Activated naive CD4-positive, alpha-beta T cell treated with Interleukin-2 at 50 U/mL for 16 hours (primary cell): ENCODE data around the gene OSBPL6.
A peak's percentile ranks its signal among the peaks of the same experiment; 100 is the strongest.

Source experiments
- DNase-seq: peaks from one replicate; pipeline ENCODE4 v3.0.0-alpha.2; 2020

Gene OSBPL6

DNA sequence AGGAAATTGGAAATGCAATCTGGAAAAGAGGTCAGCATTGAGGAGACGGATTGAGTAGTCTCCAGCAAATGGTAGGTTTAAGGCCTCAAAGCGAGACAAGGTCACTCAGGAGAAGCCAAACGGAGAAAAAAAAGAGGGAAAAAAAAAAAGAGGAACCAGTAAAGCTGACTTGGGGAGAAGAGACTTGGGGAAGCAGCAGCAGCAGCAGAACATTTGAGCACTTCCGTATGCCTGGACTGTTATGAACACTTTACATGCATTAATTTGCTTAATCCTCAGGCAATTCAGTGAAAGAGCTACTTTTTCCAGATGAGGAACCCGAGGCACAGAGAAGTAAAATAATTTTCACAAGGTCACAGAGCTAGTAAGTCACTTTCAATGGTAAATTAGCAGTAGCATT is 81.3 kb downstream of the OSBPL6 start:
- no peak for DNase-seq

DNA sequence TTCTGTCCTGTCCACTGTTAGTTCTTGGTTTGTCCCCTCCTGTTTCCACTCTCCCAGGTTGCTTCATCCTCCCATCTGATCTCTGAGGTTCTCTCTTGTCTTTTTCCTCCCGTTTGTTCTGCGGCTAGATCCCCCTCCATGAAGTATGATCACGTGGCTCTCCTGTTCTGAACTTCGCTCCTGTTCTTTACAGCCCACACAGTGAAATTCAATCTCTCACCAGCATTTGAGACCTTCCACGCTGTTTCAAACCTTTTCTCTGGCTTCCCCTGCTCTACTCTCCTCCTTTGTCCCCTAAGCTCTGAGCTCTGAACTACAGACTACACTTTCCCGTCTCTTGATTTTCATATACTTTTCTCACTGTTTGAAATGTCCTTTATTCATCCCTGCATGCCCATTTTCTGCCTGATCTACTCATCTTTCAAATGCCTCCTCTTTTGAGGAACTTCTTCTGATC is 83.5 kb downstream of the OSBPL6 start:
- DNase-seq, result no peak

DNA sequence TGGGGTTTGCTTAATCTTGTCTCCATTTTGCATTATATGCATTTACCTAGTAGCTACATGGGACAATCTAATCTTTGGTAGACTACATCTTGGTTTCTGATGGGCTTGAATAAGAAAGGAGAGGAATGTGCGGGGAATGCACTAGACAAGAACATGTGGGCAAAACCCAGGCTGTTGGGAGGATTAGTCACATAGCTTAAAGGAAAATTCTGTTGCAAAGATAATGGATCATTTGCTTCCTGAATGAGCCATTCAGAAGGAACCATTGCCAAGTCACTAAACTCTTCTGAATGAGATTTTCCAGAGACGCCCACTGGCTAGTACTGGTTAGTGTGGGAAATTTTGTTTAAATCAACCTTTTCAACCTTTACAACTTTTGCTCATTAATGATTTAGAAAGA is 84.8 kb downstream of the OSBPL6 start:
- DNase-seq, result no peak

DNA sequence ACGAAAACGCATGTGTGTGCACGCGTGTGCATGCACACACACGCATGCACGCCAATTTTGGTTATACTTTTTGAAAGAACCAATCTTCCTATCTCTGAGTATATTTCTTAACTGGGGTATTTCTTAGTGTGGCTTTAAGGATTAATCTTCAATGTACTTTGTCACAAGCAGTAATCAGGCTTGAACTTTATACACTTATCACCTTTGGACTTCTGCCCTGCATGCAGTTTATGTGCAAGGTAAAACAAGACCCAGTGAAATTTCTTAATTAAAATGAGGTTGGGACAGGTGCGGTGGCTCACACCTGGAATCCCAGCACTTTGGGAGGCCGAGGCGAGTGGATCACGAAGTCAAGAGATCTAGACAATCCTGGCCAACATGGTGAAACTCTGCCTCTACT is 85.3 kb downstream of the OSBPL6 start:
- no peak for DNase-seq

DNA sequence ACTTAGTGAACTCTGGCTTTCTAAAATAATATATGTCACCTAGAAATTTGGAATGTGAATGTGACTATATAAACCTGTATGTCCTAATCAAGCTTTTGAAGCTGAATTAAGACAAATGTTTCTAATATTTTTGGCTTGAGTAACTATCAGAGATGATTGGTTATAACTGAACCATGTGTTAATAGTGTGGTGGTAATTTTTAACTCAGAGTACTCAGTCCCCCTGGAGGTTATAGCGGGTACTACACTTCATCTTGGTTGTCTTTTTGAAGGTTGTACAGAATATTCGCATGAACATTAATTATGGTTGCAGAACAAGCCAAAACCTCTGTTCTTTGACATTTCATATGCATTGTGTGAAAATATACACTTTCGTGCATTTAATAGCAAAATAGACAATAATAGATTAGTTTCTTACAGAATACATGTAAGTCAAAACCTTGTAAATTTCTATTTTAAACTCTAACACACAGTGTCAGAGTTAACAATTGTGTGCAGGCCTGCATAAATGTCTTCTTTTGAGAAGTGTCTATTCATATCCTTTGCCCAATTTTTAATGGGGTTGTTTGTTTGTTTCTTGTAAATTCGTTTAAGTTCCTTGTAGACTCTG is 86.0 kb downstream of the OSBPL6 start:
- DNase-seq, result no peak

DNA sequence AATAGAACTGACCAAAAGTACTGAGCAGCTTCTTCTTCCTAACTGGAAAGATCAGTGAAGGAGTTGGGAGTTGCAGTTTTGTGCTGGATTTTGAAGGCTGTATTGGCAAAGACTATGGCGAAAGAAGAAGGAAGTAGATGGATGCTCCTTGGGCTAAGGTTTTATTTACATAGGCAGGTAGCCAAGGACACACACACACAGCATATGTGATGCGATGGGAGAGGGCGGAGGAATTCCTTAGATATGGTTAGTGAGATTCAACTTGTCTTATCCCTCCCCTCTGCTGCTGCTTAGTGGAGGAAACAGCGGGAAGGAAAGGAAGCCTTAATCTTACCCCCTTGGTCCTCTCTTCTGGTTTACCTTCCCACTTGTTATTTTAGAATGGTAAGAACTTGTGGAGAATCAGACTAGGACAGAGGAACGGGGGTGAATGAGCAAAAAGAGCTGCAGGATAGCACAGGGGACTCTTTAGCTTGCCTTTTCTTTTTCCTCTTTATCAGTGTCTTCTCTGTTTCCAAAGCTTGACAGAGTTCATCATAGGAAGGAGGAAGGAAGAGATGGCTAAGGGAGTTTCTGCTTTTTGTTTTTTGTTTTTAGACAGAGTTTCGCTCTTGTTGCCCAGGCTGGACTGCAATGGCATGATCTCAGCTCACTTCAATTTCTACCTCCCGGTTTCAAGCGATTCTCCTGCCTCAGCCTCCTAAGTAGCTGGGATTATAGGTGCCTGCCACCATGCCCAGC is 87.9 kb downstream of the OSBPL6 start:
- DNase-seq, result no peak

DNA sequence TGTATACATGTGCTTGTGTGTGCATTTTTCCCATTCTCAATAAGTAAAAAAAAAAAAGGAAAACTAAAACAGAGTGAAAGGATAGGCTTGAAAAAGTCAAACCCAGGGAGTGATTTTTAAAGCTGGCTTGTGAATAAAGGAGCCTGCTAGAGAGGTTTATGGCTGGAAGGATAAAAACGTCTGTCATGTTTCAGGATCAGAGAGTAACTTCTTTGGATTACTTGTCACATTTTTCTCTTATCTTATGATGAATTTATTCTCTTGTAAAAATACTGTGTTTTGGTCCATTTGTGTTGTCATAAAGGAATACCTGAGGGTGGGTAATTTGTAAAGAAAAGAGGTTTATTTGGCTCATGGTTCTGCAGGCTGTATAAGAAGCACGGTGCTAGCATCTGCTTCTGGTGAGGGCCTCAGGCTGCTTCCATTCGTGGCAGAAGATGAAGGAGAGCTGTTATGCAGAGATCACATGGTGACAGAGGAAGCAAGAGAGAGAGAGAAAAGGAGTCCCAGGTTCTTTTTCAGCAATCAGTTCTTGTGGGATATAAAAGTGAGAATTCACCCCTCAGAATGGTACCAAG is 89.1 kb downstream of the OSBPL6 start:
- DNase-seq, result no peak

DNA sequence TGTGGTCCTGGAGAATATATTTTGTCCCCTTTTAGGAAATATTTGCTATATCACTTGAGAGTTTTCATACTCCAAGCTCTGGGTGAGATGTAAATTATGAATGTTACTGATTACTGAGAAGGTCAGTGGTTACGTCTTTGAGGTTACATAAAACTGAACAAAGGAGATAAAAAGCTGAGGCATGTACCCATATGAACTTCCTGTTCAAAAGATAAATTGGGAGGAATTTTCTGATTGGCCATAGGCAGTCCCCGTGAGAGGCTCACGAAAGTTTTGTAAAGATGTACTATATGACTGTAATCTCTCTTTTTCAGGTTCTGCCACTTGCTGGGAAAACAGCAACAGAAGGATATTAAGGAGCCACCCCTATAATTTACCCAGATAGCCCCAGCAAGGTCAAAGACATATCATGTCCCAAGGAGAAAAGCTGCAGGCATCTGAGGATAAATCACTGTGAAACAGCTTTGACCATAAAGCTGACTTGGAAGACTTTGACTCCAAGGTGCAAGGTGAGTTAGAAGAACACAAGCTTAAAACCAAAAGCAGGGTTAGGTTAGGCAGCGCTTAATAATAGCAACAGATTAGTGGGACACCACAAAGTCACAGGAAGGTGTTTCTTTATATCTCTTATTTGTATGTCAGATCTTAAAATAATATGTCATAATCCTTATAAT is 90.4 kb downstream of the OSBPL6 start:
- no peak for DNase-seq

DNA sequence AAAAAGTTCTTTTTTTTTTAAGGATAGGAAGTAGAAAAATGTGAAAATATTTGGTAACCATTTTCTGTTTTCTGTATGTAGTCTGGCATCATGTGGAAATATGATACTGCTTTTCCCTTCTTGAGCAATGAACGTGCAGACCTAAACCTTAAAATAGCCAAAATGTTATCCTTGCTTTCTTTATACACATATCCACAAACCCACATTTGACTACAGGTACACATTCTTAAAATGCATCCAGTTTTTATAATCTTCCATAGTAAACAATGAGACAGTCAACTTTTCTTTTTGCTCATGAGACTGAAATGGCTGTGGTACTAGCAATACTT is 90.9 kb downstream of the OSBPL6 start:
- DNase-seq, result no peak

DNA sequence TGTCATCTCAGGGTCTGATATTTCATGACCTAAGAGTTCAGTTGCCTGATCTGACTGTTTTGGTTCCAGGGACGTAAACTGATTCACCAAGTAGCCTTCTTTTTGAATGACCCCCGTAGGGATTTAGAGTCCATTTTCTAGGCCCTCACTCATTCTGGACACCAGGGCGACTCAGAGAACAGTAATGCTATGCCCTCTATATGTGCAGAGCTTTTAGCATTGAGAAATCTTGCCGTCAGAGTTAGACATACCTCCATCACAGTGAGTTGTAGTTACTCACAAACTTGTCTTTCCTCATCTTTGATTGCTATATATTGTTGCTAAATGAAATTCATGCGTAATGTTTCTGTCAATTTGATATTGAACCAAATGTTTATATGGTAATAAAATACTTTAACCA is 92.3 kb downstream of the OSBPL6 start:
- no peak for DNase-seq

DNA sequence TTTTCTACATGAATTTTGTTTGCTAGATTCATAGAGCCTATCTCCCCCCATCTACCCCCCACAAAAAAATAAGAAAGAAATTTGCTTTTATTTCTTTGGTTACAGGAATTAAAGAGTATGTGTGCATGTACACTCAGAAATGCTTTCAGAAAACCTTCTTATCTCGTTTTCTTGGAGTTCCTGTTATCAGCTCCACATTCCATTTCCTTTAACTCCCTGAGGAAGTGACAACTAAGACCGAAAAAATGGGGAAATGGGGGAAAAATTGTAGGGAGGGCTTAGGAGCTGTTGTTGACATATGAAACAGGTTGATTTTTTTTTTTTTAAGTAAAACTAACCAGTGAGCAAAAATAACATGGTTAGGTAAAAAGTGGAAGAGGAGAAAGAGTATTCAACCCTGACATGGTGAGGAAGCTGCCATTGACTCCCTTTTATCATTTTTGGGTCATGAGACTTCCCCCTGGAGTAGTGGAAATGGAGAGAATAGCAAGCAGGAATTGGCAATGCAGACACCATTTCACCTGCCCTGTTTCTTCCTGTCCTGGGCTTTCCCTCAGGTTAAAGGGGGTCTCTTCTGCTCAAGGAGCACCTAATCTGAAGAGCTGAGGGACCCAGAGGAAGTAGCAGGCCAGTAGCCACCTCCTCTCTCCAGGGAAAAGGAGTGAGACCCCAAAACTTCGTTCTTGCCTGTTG is 93.5 kb downstream of the OSBPL6 start:
- DNase-seq, result no peak

DNA sequence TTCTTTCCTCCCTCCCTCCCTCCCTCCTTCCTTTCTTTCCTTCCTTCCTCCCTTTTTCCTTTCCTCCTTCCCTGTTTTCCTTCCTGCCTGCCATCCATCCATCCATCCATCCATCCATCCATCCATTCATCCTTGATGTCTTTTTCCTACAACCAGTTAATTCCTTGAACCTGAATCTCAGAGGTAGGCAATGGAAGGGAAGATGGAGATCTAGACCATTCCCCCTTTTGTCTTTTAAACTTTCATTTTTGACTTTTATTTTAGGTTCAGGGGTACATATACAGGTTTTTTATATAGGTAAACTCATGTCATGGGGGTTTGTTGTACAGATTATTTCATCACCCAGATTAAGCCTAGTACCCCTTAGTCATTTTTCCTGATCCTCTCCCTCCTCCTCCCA is 97.4 kb downstream of the OSBPL6 start:
- no peak for DNase-seq

DNA sequence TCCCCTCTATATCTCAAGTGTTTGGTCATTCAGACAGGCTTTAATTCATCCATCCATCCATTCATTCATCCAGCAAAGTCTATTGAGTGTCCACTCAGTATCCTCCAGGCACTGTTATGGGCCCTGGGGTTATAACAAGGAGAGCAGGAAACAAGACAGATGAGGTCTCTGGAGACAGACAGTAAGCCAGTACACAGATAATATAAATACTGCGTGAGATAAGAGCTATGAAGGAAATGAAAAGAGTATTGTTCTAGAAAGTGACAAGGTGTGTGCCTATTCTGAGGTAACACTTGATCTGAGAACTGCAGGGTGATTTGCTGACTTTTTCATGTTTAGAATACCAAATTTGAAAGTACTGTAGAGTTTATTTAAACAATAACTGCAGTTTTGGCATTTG is 98.3 kb downstream of the OSBPL6 start:
- no peak for DNase-seq

DNA sequence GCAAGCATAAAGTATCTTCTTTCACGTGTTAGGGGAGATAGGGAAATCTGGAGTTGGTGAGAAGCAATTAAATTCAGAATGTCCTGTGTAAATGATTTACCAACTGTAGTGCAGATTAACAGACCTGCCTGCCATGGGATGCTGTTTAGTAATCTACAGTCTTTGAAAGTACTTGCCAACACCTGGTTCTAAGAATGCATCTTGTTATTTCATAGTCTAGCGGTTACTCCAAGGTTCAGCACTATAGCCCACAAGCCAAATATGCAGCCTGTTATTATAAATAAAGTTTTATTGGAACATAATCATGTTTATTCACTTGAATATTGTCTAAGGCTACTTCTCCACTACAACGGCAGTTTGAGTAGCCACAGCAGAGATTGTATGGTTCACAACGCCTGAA is 100.8 kb downstream of the OSBPL6 start:
- no peak for DNase-seq

DNA sequence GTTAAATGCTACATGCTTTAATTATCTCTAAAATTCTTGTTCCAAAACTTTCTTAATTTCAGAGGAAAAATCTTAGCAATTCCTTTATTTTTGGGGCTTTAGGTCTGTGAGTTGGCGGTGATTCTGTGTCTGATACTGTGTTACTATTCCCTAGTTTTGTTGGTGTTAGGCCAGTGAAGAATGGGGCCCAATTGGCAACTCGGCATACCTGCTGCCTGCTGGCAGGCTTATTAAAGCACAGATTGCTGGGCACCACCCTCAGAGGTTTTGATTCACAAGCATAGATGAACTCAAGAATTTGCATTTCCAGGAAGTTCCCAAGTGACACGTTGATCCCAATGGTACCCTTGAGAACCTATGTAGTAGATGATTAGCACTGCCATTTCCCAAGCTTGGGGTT is 101.6 kb downstream of the OSBPL6 start:
- DNase-seq, result no peak

DNA sequence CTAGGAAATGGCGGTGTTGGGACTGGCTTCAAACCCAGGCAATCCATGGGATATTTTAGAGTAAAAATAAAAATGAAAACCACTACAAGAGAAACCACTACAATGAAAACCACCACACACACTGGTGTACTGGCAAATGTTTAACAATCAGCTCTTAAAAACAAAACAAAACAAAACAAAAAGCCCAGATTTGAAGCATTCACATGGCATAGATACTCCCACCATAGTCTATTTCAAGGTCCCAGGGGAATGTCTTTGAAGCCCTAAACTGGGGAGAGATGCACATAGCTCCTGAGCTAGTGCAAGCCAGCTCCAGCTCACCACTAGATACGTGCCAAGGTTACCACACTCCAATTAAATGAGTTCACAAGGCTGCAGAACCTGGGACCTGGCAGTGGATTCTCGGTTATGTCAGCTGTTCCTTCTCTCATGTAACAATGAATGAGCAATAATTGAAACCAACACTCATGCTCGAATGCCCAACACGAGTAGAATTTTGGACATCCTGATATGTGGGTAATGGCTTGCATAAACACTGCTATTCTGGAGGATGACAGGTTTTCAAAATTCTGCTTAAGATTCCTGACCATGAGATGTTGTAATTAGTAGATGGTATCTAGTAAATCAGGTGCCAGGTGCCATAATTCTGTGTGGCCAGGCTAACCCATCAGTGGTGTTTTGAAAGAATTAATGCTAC is 102.2 kb downstream of the OSBPL6 start:
- DNase-seq, result no peak

DNA sequence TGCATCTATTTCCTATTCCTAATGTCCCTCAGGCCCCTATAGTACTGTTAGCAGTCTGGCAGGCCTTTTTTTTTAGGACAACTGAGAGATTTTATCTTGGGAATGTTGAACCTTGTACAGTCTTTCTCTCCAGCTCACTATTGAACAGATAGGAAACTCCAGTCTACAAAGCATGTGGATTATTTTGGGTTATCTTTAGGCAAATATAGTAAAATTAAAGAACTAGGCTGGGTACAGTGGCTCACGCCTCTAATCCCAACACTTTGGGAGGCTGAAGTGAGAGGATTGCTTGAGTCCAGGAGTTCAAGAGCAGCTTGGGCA is 102.7 kb downstream of the OSBPL6 start:
- DNase-seq, result no peak

DNA sequence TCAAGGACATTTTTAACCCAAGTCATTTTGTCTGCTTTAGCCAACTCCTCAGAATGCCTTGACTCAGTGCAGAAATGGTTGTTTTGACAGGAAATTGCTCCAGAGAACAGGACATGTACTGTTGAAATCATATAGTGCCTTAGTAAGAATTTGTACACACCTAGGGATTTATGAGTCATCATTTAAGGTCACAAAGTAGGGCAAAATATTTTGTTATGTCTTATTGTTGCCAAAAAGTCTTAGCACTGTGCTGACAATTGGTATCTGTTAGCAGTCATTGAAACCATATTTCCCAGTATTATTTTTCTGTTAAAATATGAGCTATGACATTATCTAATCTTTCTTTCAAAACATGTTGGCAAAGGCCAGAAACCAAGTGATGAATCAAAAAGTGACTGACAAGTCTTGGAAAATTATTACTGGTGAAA is 104.5 kb downstream of the OSBPL6 start:
- DNase-seq, result no peak

DNA sequence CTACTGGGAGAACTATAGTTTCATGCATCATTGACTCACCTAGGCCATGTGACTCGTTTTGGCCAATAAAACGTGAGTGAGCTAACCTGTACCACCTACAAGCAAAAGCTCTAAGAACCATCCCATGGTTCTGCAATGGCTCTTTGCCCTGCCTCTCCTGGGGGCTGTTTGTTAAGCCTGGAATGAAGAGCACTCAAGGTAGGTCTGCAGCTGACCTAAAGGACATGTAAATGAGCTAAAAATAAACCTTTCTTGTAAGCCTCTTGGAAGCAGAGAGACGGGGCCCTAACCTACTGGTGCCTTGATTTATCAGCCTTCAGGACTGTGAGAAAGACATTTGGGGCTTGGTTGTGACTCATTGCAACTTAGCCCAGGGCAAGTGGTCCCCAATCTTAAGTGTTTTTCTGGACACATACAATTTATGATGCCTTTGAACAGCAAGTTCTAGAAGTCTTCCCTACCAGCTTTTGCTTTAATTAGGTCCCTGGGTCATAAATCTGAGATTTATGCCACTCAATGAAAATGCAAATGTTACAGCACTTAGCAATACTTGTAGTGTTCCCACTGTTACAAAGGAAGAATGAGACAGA is 107.4 kb downstream of the OSBPL6 start:
- no peak for DNase-seq

DNA sequence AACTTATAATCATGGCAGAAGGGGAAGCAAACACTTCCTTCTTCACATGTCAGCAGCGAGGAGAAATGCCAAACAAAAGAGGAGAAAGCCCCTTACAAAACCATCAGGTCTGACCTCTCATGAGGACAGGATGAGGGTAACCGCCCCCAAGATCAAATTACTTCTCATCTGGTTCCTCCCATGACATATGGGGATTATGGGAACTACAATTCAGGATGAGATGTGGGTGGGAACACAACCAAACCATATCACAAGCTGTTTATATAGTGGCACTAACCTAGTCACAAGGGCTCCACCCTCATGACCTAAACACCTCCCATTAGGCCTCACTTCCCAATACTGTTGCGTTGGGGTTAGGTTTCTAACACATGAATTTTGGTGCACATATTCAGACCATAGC is 110.0 kb downstream of the OSBPL6 start:
- DNase-seq, result no peak

DNA sequence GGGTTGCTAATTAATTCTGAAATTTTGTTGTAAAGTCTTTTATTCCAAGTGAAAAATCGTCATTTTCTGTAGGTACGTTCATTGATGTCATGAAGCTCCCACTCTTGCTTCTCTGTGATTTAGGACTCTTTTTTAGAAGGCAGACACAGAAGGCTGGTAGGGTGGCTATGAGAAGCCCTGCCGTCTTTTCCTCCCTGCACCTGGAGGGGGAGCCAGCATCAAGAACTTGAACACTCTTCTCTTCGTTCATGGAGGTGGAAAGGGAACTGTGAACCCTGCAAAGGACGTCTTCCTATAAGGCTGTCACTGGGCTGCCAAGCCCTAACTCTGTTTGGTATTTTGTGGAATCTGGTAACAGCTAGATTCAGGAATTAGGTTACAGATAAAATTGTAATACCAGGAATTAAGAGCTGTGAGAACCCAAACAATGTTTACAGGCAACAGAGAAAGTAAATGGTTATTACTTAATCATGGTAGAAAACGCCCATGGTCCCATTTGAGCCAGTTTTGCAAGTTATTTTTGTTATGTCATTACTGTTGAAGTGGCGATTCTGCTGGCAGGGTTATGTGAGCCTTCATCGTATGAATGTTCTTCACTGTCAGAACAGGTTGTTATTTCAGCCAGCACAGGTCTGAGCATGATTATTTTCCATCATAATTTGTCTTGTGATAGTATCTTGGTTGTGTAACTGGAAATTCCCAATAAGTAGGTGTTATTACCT is 112.2 kb downstream of the OSBPL6 start:
- DNase-seq, result peak; percentile 3

DNA sequence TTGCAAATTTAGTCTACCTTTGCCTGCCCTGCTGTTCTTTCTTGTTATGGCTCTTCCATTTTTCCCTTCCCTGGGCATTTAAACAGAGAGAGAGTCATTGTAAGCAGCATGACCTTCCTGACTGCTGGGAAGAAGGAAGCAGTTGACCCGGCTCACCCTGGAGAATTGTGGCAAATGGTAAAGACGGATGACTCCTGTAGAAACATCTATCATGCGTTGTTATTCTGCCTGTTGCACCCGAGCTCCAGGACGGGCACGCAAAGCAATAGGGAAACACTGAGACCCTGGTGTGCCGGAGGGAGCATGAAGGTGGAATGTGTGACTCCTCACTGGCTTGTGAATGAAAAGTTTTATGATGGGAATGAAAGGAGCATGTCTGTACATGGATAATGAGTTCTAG is 113.3 kb downstream of the OSBPL6 start:
- DNase-seq, result no peak
